Osteoblast (primary cell): ENCODE measurements around the gene PTCD2. TPM values are rescaled to one million over a fixed set of nuclear protein-coding genes. Genes with fewer than 3 reads are reported as not detected.

ENCODE experiments used
- DNase-seq: peaks from one replicate; pipeline ENCODE4 v3.0.0; 2011; ENCODE audit warnings: low spot score, mixed read lengths; ENCODE audit not compliant: insufficient read length; ENCODE audit errors: missing footprints
- H2AFZ ChIP-seq: 2 replicates; pipeline ENCODE4 v1.6.0; 2011; ENCODE audit warnings: mild to moderate bottlenecking, low read length
- H3K27ac ChIP-seq: 2 replicates; pipeline ENCODE4 v1.5.1; 2011; ENCODE audit warnings: mild to moderate bottlenecking, low read depth, low read length, moderate library complexity
- H3K27me3 ChIP-seq: 2 replicates; pipeline ENCODE4 v1.6.0; 2012; ENCODE audit warnings: mild to moderate bottlenecking, control low read depth, inconsistent platforms, low read length, moderate library complexity; ENCODE audit not compliant: insufficient read depth
- H3K36me3 ChIP-seq: 2 replicates; pipeline ENCODE4 v1.5.1; 2011; ENCODE audit warnings: mild to moderate bottlenecking, low read length, control low read depth, moderate library complexity; ENCODE audit not compliant: insufficient read depth
- H3K4me1 ChIP-seq: 2 replicates; pipeline ENCODE4 v1.5.1; 2011; ENCODE audit warnings: mild to moderate bottlenecking, low read length, control low read depth, moderate library complexity; ENCODE audit not compliant: insufficient read depth
- H3K4me2 ChIP-seq: 2 replicates; pipeline ENCODE4 v1.6.0; 2011; ENCODE audit warnings: mild to moderate bottlenecking, low read length; ENCODE audit not compliant: insufficient read depth
- H3K4me3 ChIP-seq: fragments of 200-600 bp; sonication (generic); 3 replicates; pipeline ENCODE4 v1.5.1; 2012; ENCODE audit warnings: mild to moderate bottlenecking, low read length, inconsistent platforms; ENCODE audit not compliant: insufficient read depth
- H3K79me2 ChIP-seq: 2 replicates; pipeline ENCODE4 v1.6.0; 2012; ENCODE audit warnings: mild to moderate bottlenecking, low read length, control low read depth, inconsistent platforms; ENCODE audit not compliant: insufficient read depth
- H3K9me3 ChIP-seq: 2 replicates; pipeline ENCODE4 v1.5.1; 2011; ENCODE audit warnings: low read depth, low read length, control low read depth
- H4K20me1 ChIP-seq: 2 replicates; pipeline ENCODE4 v1.6.0; 2012; ENCODE audit warnings: mild to moderate bottlenecking, low read length, control low read depth; ENCODE audit not compliant: insufficient read depth
- total RNA-seq: library from RNA; depleted of rRNA; stranded (reverse); fragments of >200 nt; gene quantifications from 2 replicates; pipeline ENCODE4 v1.2.3, GENCODE V29; 2012
- TF ChIP-seq, protein P1 (sequence below): IDR thresholded peaks from 2 replicates; pipeline ENCODE4 v1.5.1; 2011; ENCODE audit warnings: mild to moderate bottlenecking, low read depth, low read length, moderate library complexity; ENCODE audit errors: extremely low read depth

PTCD2 gene
- total RNA-seq, 1 donor, result 8.3 TPM

DNA sequence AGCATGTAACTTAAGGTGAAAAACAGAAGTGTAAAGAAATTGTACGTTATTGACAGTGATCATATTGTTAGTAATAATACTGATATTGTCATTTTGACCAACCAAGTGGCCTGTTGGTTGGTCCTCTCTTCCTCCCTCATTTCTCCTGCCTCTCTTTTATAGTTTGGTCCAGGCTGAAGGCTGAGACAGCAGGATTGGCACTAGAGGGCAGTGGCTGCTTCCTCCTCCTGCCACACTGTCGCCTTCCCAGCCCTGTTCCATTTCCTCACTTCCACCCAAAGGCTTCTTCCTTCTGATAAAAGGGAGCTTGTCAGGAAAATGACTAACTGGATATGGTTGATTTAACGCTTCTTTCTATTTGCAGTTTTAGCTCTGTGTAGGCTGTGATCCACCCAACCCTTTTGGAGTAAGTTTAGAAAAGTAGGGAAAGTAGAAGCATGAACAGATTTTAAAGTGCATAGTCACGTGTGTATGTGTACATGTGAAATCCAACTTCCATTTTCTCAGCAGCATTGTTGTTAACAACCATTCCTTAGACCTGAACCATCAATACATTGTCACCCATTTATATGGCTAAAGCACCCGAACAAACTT, 35.6 kb downstream of the PTCD2 start:
- Histone ChIP-seq H3K9me3 (no peaks in the 10 kb centered on the region), H3K4me2 (no peak overlapping the region), H3K79me2 (no peaks in the 10 kb centered on the region), H4K20me1 (no peaks in the 10 kb centered on the region), H3K36me3 (peaks cover 15% of the 10 kb centered on the region), H3K4me3 (no peak overlapping the region), H2AFZ (peak overlapping the region; percentile 59), H3K4me1 (peaks cover 11% of the 10 kb centered on the region), H3K27ac (no peak overlapping the region), H3K27me3 (no peaks in the 10 kb centered on the region)
- DNase-seq, result no peak
- TF ChIP-seq, protein P1, sequence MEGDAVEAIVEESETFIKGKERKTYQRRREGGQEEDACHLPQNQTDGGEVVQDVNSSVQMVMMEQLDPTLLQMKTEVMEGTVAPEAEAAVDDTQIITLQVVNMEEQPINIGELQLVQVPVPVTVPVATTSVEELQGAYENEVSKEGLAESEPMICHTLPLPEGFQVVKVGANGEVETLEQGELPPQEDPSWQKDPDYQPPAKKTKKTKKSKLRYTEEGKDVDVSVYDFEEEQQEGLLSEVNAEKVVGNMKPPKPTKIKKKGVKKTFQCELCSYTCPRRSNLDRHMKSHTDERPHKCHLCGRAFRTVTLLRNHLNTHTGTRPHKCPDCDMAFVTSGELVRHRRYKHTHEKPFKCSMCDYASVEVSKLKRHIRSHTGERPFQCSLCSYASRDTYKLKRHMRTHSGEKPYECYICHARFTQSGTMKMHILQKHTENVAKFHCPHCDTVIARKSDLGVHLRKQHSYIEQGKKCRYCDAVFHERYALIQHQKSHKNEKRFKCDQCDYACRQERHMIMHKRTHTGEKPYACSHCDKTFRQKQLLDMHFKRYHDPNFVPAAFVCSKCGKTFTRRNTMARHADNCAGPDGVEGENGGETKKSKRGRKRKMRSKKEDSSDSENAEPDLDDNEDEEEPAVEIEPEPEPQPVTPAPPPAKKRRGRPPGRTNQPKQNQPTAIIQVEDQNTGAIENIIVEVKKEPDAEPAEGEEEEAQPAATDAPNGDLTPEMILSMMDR, result peak; percentile 68

DNA sequence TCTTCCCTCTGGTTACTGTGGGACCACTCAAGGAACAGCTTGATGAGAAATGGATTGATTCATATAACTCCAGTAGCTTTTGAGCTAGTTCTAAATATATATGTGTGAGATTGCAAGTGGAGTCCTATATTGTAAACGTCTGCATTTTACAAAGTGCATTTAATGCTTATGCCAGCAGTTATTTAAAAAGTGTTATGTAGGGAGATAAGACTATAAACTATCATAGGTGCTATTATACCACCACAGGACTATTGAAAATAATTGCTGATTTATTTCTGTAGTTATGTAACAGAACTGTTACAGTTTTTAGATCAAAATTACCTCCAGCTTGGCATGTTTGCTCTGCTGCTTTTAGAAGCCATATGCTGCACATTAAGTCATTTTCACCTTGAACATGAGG, 36.2 kb downstream of the PTCD2 start:
- no peak overlapping the region for H3K4me3 ChIP-seq
- H3K4me2 ChIP-seq, result no peak overlapping the region
- DNase-seq, result no peak
- no peaks in the 10 kb centered on the region for H4K20me1 ChIP-seq
- H3K9me3 ChIP-seq, result no peaks in the 10 kb centered on the region
- H3K27ac ChIP-seq, result no peak overlapping the region
- peak overlapping the region; percentile 59 for H2AFZ ChIP-seq
- TF ChIP-seq, protein P1, result no peak
- H3K36me3 ChIP-seq, result peaks cover 21% of the 10 kb centered on the region
- H3K79me2 ChIP-seq, result no peaks in the 10 kb centered on the region
- H3K4me1 ChIP-seq, result peaks cover 11% of the 10 kb centered on the region
- H3K27me3 ChIP-seq, result no peaks in the 10 kb centered on the region

DNA sequence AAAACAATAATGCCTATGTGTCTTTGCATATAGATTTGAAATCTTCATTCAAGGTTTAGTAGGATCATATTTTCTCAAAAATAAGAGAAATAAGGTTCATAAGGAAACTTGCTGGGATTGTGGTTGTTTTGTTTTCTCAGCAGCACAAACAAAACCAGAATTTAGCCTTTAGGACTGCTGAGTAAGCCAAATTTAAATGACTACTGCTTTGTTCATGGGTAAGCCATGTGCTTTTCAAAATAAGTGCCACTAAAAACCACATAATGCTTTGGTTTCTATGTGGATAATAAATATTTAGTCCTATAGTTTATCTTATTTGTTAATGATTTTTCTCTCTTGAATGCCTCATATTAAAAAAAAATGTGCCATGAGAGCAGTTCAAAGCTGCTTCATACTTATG, 38.8 kb downstream of the PTCD2 start:
- no peaks in the 10 kb centered on the region for H3K9me3 ChIP-seq
- no peak for DNase-seq
- H3K27me3 ChIP-seq, result no peaks in the 10 kb centered on the region
- H3K4me3 ChIP-seq, result no peak overlapping the region
- H3K4me2 ChIP-seq, result no peak overlapping the region
- peaks cover 32% of the 10 kb centered on the region for H3K36me3 ChIP-seq
- TF ChIP-seq, protein P1, result no peak
- no peaks in the 10 kb centered on the region for H3K79me2 ChIP-seq
- no peak overlapping the region for H3K27ac ChIP-seq
- H2AFZ ChIP-seq, result no peak overlapping the region
- H4K20me1 ChIP-seq, result no peaks in the 10 kb centered on the region
- H3K4me1 ChIP-seq, result peaks cover 14% of the 10 kb centered on the region

DNA sequence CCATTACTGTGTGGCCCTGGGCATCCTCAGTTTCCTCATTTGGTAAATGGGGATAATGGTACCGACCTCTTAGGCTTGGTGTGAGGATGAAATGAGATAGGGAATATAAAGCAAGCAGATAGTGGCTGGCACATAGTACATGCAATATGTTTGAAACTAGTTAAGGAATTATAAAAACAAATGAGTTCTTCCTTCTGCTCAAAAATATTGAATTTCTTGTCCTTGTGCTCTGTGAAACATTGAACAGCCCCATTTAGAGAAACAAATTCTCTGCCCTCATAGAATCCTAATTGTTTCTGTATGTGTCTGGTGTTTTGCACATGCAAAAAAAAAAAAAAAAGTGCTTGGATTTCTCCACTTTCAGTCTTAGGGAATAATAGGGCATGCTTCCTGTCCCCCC, 39.7 kb downstream of the PTCD2 start:
- no peaks in the 10 kb centered on the region for H3K27me3 ChIP-seq
- TF ChIP-seq, protein P1, result no peak
- no peak overlapping the region for H3K27ac ChIP-seq
- H3K36me3 ChIP-seq, result peaks cover 32% of the 10 kb centered on the region
- H3K4me2 ChIP-seq, result no peak overlapping the region
- H4K20me1 ChIP-seq, result no peaks in the 10 kb centered on the region
- no peak overlapping the region for H2AFZ ChIP-seq
- no peak overlapping the region for H3K4me3 ChIP-seq
- H3K4me1 ChIP-seq, result peaks cover 14% of the 10 kb centered on the region
- no peaks in the 10 kb centered on the region for H3K9me3 ChIP-seq
- no peaks in the 10 kb centered on the region for H3K79me2 ChIP-seq
- DNase-seq, result no peak
